Occipital lobe (tissue), 2 donors: ENCODE results near the gene DESI1. TPM values are rescaled to one million over a fixed set of nuclear protein-coding genes. Genes with fewer than 3 reads are reported as not detected.
"Not testable (repeated sequence)": the region's sequence is repeated elsewhere in the genome, so short reads cannot be mapped to it uniquely, and the experiment has no call there.

Experiments used
- DNase-seq: peaks from one replicate; lab custom pipeline; 2025; lab: John Stamatoyannopoulos, UW
- total RNA-seq: library from RNA; depleted of rRNA; stranded (reverse); fragments of >200 nt; gene quantifications from one replicate; pipeline ENCODE4 v1.2.3, GENCODE V29; 2014

The DESI1 gene
- total RNA-seq, 1 donor from 2014 or later: 18.1 TPM

DNA sequence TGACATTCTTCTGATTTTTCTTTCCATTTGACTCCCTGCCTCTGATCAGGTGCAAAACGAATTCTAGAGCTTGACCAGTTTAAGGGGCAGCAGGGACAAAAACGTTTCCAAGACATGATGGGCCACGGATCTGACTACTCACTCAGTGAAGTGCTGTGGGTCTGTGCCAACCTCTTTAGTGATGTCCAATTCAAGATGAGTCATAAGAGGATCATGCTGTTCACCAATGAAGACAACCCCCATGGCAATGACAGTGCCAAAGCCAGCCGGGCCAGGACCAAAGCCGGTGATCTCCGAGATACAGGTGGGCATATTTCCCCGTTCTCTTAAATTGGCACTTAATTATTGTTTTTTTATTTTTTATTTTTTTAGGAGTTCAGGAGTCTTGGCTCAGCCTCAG lies 15.6 kb upstream of the DESI1 start:
- DNase-seq: peak; percentile 9

DNA sequence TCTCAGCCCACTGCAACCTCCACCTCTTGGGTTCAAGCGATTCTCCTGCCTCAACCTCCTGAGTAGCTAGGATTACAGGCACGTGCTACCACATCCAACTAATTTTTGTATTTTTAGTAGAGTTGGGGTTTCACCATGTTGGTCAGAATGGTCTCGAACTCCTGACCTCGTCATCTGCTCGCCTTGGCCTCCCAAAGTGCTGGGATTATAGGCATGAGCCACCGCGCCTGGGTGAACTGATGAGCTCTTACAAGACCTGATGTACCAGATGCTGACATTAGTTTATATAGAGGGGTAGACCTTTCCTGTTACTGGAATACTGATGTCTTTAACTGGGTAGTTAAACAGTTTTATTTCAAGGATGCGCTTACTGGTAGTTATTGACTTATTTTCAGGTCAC lies 13.8 kb upstream of the DESI1 start:
- DNase-seq: not testable (repeated sequence)

DNA sequence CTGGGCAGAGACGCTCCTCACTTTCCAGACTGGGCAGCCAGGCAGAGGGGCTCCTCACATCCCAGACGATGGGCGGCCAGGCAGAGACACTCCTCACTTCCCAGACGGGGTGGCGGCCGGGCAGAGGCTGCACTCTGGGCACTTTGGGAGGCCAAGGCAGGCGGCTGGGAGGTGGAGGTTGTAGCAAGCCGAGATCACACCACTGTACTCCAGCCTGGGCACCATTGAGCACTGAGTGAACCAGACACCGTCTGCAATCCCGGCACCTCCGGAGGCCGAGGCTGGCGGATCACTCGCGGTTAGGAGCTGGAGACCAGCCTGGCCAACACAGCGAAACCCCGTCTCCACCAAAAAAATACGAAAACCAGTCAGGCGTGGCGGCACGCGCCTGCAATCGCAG lies 10.8 kb upstream of the DESI1 start:
- not testable (repeated sequence) for DNase-seq

DNA sequence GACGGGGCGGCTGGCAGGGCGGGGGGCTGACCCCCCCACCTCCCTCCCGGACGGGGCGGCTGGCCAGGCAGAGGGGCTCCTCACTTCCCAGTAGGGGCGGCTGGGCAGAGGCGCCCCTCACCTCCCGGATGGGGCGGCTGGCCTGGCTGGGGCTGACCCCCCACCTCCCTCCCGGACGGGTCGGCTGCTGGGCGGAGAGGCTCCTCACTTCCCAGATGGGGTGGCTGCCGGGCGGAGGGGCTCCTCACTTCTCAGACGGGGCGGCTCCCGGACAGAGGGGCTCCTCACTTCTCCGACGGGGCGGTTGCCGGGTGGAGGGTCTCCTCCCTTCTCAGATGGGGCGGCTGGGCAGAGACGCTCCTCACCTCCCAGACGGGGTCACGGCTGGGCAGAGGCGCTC lies 10.3 kb upstream of the DESI1 start:
- DNase-seq: not testable (repeated sequence)

DNA sequence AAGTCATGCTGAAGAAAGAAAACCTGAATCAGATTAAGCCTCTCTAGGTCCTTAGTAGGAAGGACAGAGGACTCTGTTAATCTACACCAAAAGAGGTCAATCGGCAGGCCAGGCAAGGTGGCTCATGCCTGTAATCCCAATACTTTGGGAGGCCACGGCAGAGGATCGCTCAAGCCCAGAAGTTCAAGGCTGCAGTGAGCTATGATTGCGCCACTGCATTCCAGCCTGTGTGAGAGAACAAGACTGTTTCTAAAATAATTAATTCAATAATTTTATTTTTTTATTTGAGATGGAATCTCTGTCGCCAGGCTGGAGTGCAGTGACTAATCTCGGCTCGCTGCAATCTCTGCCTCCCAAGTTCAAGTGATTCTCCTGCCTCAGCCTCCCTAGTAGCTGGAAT lies 4.7 kb upstream of the DESI1 start:
- no peak for DNase-seq

DNA sequence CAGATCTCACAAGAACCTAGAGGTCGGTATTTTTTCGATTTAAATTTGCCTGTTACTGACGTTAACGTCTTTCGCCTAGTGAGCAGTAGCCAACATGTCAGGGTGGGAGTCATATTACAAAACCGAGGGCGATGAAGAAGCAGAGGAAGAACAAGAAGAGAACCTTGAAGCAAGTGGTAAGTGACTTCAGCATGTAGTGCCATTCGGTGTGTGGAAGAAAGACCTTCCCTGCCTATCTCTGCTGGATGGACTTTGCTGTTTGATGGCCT lies 1.0 kb upstream of the DESI1 start:
- no peak for DNase-seq

DNA sequence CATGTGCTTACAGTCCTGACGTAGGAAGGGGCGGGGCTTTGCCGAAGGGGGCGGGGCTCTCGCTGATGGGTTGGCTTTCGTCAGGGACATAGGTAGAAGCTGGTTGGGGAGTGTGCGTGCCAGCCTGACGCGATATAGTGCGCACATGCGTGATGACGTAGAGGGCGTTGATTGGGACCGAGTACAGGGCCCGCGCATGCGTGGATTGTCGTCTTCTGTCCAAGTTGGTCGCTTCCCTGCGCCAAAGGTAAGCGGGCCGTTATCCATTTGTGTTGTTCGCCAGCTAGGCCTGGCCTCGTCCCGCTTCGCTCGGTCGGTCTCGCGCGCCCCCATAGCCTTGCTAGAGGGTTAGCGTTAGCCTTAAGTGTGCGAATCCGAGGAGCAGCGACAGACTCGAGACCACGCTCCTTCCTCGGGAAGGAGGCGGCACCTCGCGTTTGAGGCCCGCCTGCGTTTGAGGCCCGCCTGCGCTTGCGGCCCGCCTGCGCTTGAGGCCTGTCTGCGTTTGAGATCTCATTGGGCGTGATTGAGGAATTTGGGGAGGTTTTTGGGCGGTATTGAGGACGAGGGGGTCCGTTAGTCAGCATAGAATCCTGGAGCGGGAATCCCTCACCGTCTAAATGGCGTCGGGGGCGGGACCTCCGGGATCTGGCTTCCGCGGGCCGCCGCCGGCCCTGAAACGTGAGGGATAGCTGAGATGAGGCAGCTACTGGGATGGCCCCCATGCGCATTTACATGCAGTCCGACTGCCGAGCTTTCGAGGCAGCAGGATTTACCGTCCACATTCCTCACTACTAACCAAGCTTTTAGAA lies 462 bp upstream of the DESI1 start, which contains the start of gene XRCC6:
Gene XRCC6 (plus strand): TSS at position 197 of the 812 bp plus-strand sequence. CDS start 710 bp downstream, outside the sequence.
- peak; percentile 98 for DNase-seq

DNA sequence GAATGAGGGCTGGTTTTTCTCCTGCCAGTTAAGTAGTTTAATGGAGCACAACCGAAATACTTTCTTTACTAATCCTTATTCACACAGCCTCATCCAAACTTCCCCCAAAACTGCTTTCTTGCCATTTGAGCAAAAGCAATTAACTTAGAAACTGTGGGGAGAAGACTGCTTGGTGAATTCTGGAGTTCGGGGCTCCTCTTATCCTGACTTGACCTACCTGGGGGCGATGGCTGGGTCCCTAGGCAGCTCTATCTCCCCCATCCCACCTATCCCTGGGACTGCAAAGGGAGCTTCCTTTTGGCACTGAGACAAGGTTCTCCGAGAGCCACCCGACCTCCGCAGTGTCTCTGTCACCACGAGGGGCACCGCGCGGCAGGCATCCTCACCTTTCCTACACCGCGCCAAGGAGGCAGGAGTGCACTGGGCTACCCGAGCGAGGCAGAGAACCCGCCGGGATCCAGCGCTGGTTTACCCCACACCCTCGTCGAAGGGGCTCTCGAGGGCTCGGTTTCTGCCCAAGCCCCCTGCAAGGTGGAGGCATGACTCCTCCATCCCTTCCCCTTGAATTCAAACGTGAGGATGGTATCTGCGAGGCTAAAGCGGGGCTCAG lies 759 bp downstream of the DESI1 start:
- DNase-seq: no peak

DNA sequence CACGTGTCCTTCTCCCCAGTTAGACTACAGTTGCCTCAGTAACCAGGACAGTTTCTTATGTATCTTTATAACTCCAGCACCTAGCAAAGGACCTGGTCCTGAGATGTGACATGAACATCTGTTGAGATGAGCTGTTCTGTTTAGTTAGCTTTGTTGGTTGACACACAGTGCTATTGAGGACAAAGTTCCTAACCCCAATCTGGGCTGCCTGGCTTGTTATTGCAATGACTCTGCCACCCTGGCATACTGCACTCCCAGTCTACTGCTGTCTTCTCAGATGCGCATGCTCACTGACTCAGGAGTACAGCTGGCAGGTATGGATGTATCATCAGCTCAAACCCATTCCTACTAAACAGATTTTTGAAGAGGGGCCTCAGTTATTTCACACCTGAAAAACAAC lies 7.4 kb downstream of the DESI1 start:
- DNase-seq: no peak

DNA sequence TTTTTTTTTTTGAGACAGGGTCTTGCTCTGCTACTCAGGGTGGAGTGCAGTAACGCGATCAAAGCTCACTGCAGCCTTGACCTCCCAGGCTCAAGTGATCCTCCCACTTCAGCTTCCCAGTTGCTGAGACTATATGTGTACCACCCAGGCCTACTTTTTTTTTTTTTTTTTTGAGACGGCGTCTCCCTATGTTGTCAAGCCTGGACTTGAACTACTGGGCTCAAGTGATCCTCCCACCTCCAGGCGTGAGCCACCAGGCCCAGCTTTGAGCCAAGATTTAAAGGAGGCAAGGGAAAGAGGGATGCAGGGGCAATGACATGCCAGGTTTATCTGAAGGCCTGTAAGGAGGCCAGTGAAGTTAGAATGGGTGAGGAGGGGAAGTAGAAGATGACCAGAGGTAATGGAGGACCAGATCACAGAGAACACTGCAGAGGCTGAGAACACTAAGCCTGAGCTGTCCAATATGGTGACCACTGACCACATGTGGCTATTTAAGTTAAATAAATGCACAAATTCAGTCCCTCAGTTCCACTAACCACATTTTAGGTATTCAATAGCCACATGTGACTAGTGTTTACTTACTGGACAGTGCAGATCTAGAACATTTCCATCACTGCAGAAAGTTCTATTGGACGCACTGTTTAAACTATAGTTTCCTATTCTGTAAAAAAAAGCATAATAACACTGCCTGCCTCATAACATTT lies 8.1 kb downstream of the DESI1 start:
- no peak for DNase-seq

DNA sequence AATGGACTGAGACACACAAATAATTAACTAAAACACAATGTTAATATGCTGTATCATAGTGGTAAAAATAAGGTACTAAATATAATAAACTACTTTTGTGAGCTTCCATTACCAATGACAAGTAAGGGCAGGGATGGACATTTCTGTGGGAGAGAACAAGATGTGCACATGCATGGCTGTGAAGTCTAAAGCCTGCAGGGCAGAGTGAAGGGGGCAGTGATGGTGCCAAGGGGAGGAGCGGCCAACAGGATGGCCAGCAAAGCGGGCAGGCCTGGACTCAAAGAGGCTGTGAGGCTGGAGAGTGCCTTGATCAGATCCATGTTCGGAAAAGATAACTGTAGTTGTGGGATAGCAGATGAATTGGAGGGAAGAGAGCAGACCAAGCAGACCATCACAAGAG lies 12.5 kb downstream of the DESI1 start:
- DNase-seq: no peak

DNA sequence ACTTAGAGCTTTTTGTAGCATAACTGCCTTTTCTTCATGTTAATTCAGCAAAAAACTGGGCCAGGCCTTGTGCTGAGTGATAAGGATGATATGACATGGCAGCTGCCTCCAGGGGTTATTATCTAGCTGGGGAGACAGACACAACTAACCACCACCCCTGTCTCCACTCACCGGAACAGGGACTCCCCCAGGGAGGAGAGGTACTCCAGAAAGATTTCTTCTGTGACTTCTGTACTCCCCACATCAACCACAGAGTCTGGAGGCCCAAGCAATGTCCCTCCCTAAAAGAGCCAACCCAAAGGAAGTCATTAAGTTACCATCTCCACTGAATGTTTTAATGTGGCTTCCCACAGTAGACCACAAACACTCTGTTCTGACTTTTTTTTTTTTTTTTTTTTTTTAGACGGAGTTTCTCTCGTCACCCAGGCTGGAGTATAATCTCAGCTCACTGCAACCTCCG lies 16.9 kb downstream of the DESI1 start:
- no peak for DNase-seq

DNA sequence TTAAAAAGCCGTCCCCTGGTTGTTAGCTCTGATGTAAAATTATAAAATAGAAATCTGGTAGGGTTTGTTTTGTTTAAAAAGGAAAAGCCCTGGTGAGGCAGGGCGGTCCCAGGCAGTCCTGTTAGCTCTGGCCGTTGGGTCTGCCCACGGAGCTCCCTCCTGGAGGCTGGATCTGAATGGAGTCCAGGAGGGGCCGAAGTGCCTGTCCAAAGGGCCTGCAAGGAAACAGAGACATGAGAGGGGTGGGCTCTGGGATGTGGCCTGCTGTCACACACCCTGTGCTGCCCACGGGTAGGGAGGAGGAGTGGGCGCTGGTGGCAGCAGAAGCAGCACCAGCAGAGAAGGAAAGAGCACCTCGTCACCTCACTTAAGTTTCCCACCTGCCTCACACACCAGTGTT lies 19.9 kb downstream of the DESI1 start:
- no peak for DNase-seq

DNA sequence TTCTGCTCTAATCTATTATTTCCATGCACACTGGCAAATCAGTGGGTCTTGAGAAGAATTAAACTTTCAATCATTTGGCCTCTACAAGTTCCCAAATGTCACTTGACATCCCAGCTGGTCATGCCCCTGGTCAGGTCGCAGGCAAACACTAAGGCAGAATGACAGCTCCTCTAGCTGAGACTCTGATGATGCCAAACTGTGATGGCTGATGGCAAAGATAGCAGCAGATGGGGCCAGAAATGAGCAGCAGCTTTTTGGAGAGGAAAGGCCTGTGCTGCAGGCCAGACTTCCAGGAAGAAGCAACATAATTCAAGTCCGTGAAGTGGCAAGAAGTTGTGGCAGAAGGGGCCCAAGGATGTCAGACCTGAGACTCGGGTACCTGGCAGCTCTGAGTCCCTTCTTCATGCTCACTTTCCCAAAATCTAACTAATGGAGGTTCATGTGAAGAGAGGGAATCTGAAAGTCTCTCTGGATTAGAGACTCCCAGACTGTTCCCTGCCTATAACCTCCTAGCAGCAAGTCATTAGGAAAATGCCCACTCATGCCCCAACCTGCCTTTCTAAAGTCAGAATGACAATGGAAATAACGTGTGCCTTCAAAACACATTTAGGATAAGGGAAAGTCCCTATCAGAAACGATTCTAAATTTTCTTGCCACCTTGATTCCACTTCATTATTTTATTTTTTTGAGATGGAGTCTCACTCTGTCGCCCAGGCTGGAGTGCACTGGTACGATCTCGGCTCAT lies 21.8 kb downstream of the DESI1 start:
- no peak for DNase-seq

DNA sequence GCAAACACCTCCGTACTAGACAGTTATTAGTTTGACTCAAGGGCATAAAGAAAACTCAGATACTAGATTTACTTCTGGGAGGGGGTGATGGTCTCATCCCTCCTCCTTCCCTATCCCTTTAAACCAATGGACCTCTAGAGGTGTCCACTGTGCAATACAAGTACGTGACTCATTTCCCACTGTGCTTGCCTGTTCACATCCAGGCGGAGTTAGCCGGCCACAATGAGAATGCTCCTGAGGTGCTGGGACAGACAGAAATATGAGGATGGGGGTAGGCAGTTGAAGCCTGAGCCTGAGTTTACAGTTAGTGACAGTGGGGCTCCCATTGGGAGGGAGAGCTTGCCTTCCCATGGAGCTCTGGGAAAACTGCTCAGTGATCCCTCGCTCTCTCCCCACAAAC lies 22.8 kb downstream of the DESI1 start:
- no peak for DNase-seq

DNA sequence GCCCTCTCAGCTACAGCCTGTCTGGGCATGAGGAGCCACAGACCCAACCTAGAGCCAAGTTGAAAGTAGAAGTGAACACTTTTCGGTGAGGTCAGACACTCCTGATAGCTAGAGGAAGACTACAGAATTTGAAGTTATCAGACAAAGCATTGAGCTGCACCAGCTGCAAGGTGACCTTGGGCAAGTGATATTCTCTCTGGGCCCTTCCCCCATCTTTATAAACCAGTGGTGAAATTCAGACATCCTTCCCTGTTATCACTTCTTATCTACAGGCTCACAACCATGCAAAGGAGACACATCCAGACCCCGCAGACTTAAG lies 23.2 kb downstream of the DESI1 start:
- no peak for DNase-seq

DNA sequence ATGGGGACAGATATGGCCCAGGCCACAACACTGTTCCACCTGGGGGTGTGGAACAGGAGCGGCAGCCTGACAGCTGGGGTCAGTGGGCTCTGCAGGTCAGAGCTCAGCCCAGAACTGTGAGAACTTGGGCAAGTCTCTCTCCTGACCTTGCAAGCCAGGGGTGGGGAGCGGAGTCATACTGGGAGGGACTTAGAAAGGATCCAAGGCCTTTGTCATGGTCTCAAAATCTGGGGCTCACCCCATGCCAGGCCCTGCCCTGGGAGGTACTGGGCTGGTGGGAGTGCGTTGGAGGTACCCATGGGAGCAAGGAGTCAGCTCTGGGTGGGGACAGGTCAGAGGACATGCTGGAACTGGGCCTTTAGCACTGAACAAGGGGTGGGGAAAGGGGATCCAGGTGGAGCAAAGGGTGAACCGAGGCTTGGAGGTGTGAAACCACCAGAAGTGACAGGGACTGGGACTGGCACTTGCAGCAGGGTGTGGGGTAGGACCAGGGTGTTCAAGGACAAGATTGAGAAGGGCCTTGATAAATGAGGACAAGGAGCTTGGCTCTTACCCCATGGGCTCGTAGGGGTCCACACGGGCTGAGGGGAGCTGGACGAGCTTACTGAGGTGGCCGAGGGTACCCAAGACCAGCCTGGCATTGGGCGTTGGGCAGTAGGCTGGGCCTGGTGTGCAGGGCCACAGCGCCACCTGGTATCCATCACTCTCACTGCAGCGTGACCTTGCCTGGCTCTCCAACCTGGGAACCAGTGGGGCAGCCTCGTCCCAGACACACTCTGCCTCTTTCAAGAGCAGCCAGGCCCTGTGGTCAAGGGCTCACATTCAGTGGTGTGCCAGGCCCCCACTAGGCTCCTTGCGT lies 23.8 kb downstream of the DESI1 start:
- peak; percentile 11 for DNase-seq

DNA sequence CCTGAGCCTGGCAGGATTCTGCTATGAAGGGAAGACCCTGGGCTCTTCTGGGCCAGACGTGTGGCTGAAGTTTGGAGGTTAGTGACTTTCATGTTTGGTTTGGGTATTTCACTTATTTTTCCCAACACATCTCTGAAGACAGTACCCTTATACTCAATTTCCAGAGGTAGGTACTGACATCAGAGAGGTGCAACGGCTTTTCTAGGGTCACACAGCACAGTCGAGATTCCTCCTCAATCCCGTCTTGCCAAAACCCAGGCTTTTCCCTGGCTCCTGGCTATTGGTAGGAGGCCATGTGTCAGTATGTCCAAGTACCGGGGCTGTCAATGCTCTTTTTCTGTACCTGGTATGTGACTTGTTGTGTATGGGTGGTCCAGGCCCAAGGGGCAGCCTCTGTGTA lies 25.1 kb downstream of the DESI1 start:
- DNase-seq: no peak

DNA sequence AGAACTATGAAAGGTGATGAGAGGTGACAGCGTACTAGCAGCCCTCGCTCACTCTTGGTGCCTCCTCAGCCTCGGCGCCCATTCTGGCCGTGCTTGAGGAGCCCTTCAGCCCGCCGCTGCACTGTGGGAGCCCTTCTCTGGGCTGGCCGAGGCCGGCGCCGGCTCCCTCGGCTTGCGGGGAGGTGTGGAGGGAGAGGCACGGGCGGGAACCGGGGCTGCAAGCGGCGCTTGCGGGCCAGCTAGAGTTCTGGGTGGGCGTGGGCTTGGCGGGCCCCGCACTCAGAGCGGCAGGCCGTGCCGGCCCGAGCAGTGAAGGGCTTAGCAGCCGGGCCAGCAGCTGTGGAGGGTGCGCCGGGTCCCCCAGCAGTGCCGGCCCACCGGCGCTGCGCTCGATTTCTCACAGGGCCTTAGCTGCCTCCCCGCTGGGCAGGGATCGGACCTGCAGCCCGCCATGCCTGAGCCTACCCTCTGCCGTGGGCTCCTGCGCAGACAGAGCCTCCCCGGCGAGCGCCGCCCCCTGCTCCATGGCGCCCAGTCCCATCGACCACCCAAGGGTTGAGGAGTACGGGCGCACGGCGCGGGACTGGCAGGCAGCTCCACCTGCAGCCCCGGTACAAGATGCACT lies 27.4 kb downstream of the DESI1 start:
- DNase-seq: not testable (repeated sequence)

DNA sequence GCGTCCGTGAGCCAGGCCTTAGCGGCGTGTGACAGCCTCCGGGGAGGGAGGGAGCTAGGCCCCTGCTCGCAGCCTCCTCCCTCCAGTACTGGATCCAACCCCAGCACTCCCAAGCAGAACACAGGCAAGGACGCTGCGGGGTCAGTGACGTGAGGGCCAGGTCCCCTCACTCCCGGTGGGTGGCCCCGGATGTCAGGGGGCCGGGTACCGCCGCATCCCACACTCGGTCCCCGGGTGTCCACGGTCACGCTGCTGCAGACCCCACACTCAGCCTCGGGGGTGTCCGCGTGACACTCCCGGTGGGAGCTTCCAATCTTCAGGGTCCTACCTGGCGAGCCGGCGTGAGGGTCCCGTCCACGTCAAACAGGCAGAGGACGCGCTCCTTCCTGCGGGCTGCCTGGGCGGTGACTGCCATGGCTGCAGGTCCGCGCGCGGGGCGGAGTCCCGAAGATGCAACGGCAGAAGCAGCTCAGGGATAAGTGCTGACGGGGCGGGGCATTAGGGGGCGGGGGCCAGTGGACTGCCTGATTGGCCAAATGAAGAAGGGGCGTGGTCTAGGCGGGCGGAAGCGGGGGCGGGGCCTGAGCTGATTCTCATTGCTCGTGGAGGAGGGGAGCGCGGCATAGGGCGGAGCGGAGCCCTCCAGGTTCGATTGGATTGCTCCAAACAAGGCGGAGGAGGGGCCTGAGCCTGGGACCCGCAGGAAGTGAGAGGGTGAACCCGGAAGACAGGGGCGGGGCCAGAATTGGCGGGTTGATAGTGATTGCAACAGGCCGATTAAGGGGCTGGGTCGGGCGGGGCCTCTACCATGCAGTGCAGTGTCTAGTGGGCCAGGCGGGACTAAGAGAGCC lies 31.2 kb downstream of the DESI1 start, which contains the start of gene PMM1:
Gene PMM1 (minus strand): TSS at position 450 of the 851 bp plus-strand sequence. CDS start 35 bp downstream, at position 415.
- DNase-seq: peak; percentile 100
